Activated B cell treated with CpG ODN at 0.5 μM for 24 hours (primary cell): ENCODE measurements around the gene SNAP29. TPM values are rescaled to one million over a fixed set of nuclear protein-coding genes. Genes with fewer than 3 reads are reported as not detected.

Experiments used
- ATAC-seq: fragments of 200-7000 bp; cut with Tn5 transposase; one replicate; pipeline ENCODE4 v1.10.0; 2021; ENCODE audit warnings: low read depth, mild to moderate bottlenecking, moderate library complexity
- CTCF ChIA-PET: fragments of 350-600 bp; sonication (Branson Sonifier 250); formaldehyde crosslinking; loops from one replicate; lab custom pipeline; 2021; ENCODE audit warnings: antibody characterized with exemption; lab: Charles Lee
- POLR2A ChIA-PET: fragments of 350-600 bp; sonication (Branson Sonifier 250); formaldehyde crosslinking; loops from one replicate; lab custom pipeline; 2021; ENCODE audit warnings: antibody characterized with exemption; lab: Charles Lee
- DNase-seq: peaks from one replicate; pipeline ENCODE4 v3.0.0; 2022
- H3K27ac Mint-ChIP-seq: one replicate; pipeline ENCODE4 v1.8.0; 2020; ENCODE audit warnings: mixed read lengths
- H3K27me3 Mint-ChIP-seq: one replicate; pipeline ENCODE4 v1.8.0; 2021; ENCODE audit warnings: mixed read lengths
- H3K36me3 Mint-ChIP-seq: one replicate; pipeline ENCODE4 v1.8.0; 2021; ENCODE audit warnings: low read depth, mixed read lengths
- H3K4me1 Mint-ChIP-seq: one replicate; pipeline ENCODE4 v1.8.0; 2021; ENCODE audit warnings: mixed read lengths
- H3K4me3 Mint-ChIP-seq: one replicate; pipeline ENCODE4 v1.8.0; 2020; ENCODE audit warnings: mild to moderate bottlenecking, mixed read lengths
- H3K9me3 Mint-ChIP-seq: one replicate; pipeline ENCODE4 v1.8.0; 2020; ENCODE audit warnings: mixed read lengths
- intact Hi-C: fragments of 100-400 bp; cut with micrococcal nuclease; formaldehyde crosslinking; loops from one replicate; pipeline ENCODE4 v1.15.1; 2024
- total RNA-seq: library from RNA; stranded (reverse); gene quantifications from 2 replicates; pipeline ENCODE4 v1.2.3, GENCODE V29; 2022
- TF ChIP-seq, protein P1 (sequence below): fragments of 200-600 bp; IDR thresholded peaks from one replicate; pipeline ENCODE4 v1.8.0; 2022; ENCODE audit warnings: antibody characterized with exemption, mild to moderate bottlenecking

Gene SNAP29
- total RNA-seq, 1 donor from 2014 or later = 22.1 TPM

DNA sequence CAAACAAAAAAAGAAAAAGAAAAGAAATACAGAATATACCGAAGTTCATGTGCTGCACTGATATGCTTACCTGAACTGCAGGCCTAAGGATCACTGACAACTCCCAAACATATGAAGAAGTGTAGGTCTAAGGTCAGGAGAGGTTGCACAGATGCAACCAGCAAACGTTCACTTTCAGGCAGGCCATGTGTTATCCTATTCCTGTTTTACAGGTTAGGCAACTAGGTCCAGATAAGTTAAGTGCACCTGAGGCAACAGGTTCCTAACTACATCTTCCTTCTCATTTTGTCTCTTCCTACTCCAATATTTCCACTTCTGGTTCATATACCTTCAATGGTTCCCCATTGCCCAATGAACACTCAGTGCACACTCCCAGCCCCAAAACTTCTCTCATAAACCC, 15.3 kb upstream of the SNAP29 start:
- TF ChIP-seq, protein P1, sequence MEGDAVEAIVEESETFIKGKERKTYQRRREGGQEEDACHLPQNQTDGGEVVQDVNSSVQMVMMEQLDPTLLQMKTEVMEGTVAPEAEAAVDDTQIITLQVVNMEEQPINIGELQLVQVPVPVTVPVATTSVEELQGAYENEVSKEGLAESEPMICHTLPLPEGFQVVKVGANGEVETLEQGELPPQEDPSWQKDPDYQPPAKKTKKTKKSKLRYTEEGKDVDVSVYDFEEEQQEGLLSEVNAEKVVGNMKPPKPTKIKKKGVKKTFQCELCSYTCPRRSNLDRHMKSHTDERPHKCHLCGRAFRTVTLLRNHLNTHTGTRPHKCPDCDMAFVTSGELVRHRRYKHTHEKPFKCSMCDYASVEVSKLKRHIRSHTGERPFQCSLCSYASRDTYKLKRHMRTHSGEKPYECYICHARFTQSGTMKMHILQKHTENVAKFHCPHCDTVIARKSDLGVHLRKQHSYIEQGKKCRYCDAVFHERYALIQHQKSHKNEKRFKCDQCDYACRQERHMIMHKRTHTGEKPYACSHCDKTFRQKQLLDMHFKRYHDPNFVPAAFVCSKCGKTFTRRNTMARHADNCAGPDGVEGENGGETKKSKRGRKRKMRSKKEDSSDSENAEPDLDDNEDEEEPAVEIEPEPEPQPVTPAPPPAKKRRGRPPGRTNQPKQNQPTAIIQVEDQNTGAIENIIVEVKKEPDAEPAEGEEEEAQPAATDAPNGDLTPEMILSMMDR = no peak
- no peak for DNase-seq
- Mint-ChIP-seq H3K9me3 (no peaks in the 10 kb centered on the region), H3K27ac (no peak overlapping the region), H3K27me3 (no peaks in the 10 kb centered on the region), H3K4me1 (peaks cover 33% of the 10 kb centered on the region), H3K4me3 (no peak overlapping the region), H3K36me3 (peaks cover 1% of the 10 kb centered on the region)
- intact Hi-C loops = no loop called here
- CTCF ChIA-PET = no interaction called here
- no peak for ATAC-seq
- POLR2A ChIA-PET = no interaction called here

DNA sequence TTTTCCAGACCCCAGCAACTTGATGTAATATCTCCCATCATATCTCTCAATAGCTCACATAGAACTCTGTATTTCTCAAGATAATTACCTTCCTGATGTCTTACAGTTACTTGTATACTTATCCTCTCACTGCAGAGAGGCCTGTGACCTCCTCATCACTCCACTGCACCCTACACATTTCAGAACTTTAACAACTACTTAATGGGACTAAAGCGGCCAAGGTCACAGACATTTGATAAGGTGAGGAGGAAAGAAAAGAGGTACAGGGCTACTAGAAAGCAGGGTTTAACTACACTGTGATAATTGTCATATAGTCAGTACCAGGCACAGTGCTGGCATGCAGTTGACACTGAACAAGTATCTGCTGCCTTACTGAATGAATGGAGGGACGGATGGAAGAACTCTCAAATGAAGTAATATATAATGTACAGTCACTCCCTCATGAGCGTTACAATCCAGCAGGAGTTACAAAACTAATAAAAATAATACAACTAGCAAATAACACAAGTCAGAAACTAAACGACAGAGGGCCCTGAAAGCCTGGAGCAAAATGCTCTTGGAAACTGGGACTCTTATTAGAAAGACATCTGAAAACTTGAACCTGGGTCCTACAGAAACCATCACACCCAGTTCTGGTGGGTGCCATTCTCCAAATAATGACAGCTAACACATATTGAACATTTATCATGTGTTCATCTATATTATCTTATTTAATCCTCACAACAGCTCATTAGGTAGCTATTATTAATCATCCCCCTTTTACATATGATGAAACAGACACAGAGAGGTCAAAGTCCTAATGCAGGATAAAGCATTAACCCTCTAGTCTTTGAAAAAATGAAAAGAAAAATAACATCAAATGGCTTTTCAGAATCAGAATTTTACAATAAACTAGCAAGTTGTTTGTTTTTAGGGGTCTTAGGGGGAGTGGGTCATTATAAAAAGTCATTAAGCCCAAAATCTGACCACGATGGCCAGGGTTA, 14.5 kb upstream of the SNAP29 start:
- Mint-ChIP-seq H3K36me3 (no peaks in the 10 kb centered on the region), H3K27ac (no peak overlapping the region), H3K4me1 (peaks cover 34% of the 10 kb centered on the region), H3K4me3 (no peak overlapping the region), H3K27me3 (no peaks in the 10 kb centered on the region), H3K9me3 (no peaks in the 10 kb centered on the region)
- ATAC-seq = no peak
- TF ChIP-seq, protein P1 = no peak
- DNase-seq = no peak
- ChIA-PET CTCF (no interaction called here), POLR2A (no interaction called here)
- intact Hi-C loops = no loop called here

DNA sequence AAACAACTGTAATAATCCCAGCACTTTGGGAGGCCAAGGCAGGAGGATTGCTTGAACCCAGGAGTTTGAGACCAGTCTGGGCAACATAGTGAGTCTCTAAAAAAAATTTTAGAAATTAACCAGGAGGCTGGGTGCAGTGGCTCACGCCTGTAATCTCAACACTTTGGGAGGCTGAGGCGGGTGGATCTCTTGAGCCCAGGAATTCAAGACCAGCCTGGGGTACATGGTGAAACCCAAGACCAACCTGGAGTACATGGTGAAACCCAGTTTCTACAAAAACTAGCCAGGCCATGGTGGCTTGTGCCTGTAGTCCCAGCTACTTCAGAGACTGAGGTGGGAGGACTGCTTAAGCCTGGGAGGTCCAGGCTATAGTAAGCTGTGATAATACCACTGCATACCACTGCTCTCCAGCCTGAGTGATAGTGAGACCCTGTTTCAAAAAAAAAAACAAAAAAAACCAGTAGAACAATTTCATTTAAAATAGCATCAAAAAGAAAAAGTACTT, 11.4 kb upstream of the SNAP29 start:
- peaks cover 25% of the 10 kb centered on the region for H3K4me1 Mint-ChIP-seq
- intact Hi-C loops = no loop called here
- H3K4me3 Mint-ChIP-seq = no peak overlapping the region
- CTCF ChIA-PET = no interaction called here
- no peaks in the 10 kb centered on the region for H3K36me3 Mint-ChIP-seq
- POLR2A ChIA-PET = no interaction called here
- H3K9me3 Mint-ChIP-seq = no peaks in the 10 kb centered on the region
- H3K27me3 Mint-ChIP-seq = no peaks in the 10 kb centered on the region
- TF ChIP-seq, protein P1 = no peak
- DNase-seq = no peak
- no peak overlapping the region for H3K27ac Mint-ChIP-seq
- ATAC-seq = no peak

DNA sequence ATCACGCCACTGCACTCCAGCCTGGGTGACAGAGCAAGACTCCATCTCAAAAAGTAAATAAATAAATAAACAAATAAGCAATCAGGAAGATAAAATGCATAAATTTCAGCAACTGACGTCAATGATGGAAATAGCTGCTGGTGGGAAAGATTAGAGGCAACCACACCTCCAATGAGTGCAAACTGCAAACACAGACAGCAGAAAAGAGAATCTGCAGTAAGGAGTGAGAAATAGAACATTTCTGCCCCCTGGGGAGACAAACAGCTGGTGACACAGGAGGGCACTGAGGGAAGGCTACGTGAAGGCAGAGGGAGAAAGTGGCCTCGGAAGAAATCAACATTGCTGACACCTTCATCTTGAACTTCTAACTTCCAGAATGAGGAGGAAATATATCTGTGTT, 6.7 kb upstream of the SNAP29 start:
- H3K27me3 Mint-ChIP-seq = no peaks in the 10 kb centered on the region
- H3K36me3 Mint-ChIP-seq = no peaks in the 10 kb centered on the region
- ATAC-seq = no peak
- no peak for DNase-seq
- H3K4me1 Mint-ChIP-seq = peaks cover 45% of the 10 kb centered on the region
- H3K9me3 Mint-ChIP-seq = no peaks in the 10 kb centered on the region
- no peak overlapping the region for H3K27ac Mint-ChIP-seq
- TF ChIP-seq, protein P1 = no peak
- POLR2A ChIA-PET = no interaction called here
- H3K4me3 Mint-ChIP-seq = no peak overlapping the region
- CTCF ChIA-PET = no interaction called here
- intact Hi-C loops = no loop called here

DNA sequence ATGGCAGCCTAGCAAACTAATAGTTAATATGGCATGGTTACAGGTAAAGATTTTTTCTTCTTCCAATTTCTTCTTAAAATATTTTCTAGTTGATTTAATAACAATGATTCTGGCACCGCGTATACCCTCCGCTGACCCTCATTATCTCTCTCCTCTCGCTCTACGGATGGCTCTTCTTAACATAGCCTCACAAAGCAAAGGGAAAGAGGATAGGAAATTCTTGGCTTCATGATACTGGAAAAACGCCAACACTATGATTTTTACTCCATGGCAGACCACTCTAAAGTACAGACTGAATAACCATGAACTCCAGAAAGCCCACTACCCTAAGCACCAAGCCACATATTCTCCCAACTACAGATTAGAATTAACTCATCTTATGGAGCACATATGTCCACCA, 6.3 kb upstream of the SNAP29 start:
- TF ChIP-seq, protein P1 = no peak
- intact Hi-C loops = no loop called here
- Mint-ChIP-seq H3K27ac (no peak overlapping the region), H3K9me3 (no peaks in the 10 kb centered on the region), H3K27me3 (no peaks in the 10 kb centered on the region), H3K4me3 (no peak overlapping the region), H3K36me3 (no peaks in the 10 kb centered on the region), H3K4me1 (peaks cover 49% of the 10 kb centered on the region)
- POLR2A ChIA-PET = no interaction called here
- ATAC-seq (no peak), DNase-seq (no peak)
- CTCF ChIA-PET = no interaction called here
